Tibial nerve (tissue), 4 donors: ENCODE data around the gene SORBS1.

Experiments
- EP300 ChIP-seq, 2 donors: sonication (generic); formaldehyde crosslinking; IDR thresholded peaks; one replicate each; pipeline ENCODE4 v1.6.1; 2017; ENCODE audit warnings: antibody characterized with exemption in 2 of 2, mild to moderate bottlenecking in 1 of 2
- POLR2A ChIP-seq, 2 donors: fragments of 450-650 bp; IDR thresholded peaks; one replicate each; pipeline ENCODE4 v1.6.1; 2017; ENCODE audit warnings: antibody characterized with exemption in 2 of 2, mild to moderate bottlenecking in 2 of 2, moderate library complexity in 2 of 2
- TF ChIP-seq, protein P1 (sequence below), 5 experiments: fragments of 200-600 bp in 3 of 5; fragments of 450-650 bp in 2 of 5; sonication (generic) in 3 of 5; IDR thresholded peaks; one replicate each; pipeline ENCODE4 v1.5.1; 2016 to 2019; ENCODE audit warnings: antibody characterized with exemption in 5 of 5, mild to moderate bottlenecking in 3 of 5, moderate library complexity in 2 of 5

GRCh38 chr10:95485056-95485844, 75.9 kb downstream of the SORBS1 start:
- TF ChIP-seq POLR2A (IDR thresholded peaks at IDR 0.05) (no peak), EP300 (IDR thresholded peaks at IDR 0.05) (no peak)
- TF ChIP-seq, protein P1, sequence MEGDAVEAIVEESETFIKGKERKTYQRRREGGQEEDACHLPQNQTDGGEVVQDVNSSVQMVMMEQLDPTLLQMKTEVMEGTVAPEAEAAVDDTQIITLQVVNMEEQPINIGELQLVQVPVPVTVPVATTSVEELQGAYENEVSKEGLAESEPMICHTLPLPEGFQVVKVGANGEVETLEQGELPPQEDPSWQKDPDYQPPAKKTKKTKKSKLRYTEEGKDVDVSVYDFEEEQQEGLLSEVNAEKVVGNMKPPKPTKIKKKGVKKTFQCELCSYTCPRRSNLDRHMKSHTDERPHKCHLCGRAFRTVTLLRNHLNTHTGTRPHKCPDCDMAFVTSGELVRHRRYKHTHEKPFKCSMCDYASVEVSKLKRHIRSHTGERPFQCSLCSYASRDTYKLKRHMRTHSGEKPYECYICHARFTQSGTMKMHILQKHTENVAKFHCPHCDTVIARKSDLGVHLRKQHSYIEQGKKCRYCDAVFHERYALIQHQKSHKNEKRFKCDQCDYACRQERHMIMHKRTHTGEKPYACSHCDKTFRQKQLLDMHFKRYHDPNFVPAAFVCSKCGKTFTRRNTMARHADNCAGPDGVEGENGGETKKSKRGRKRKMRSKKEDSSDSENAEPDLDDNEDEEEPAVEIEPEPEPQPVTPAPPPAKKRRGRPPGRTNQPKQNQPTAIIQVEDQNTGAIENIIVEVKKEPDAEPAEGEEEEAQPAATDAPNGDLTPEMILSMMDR (IDR thresholded peaks at IDR 0.05): no peak
